Measurements from ENCODE around the gene IL6ST. TPM values are rescaled to one million over a fixed set of nuclear protein-coding genes. Genes with fewer than 3 reads are reported as not detected.
"Not testable (repeated sequence)": the region's sequence is repeated elsewhere in the genome, so short reads cannot be mapped to it uniquely, and the experiment has no call there.

IL6ST gene
- total and polyA plus RNA-seq, 2 experiments from 2014 or later = 47.2 to 47.7 TPM

DNA sequence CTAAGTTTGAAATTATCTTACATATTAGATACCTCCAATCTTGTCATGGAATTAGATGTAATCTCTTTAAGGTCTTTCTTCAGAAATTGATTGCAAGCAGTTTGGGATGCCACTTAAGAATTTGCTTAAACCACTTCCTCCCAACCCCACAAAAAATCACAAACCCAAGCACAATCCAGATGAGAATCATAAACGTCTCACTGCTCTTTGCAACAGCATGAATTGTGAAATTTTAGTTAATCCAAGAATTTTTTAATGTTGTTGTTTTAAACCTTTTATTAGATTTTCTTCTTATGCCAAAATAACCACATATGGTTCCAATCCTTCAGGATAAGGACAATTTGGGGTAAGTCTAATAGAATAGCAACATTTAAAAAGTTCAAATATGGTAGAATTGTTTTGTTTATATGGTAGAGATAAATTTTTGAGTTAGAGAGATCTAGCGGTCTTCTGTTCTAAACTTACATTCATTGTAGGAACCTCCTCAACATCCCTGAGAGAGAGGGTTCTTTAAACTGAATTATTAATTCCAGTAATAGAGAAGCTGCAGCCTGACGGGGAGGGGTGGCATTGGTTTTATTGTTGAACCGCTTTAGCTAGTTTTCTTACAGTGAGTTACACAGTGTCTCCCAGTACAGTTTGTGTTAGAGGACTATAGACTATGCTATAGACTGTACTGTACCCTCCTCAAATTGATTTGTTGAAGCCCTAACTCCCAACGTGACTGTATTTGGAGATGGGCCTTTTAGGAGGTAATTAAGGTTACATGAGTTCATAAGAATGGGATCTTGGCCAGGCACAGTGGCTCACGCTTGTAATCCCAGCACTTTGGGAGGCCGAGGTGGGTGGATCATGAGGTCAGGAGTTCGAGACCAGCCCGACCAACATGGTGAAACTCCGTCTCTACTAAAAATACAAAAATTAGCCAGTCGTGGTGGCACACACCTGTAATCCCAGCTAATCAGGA lies 24.8 kb upstream of the IL6ST start:
- no peak overlapping the region for H3K27ac ChIP-seq
- TF ChIP-seq, protein P1, sequence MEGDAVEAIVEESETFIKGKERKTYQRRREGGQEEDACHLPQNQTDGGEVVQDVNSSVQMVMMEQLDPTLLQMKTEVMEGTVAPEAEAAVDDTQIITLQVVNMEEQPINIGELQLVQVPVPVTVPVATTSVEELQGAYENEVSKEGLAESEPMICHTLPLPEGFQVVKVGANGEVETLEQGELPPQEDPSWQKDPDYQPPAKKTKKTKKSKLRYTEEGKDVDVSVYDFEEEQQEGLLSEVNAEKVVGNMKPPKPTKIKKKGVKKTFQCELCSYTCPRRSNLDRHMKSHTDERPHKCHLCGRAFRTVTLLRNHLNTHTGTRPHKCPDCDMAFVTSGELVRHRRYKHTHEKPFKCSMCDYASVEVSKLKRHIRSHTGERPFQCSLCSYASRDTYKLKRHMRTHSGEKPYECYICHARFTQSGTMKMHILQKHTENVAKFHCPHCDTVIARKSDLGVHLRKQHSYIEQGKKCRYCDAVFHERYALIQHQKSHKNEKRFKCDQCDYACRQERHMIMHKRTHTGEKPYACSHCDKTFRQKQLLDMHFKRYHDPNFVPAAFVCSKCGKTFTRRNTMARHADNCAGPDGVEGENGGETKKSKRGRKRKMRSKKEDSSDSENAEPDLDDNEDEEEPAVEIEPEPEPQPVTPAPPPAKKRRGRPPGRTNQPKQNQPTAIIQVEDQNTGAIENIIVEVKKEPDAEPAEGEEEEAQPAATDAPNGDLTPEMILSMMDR (IDR thresholded peaks at IDR 0.05; ENCODE audit: low read depth, low read length) = no peak
- no peaks in the 10 kb centered on the region for H3K4me1 ChIP-seq (ENCODE audit: low read depth)
- H3K36me3 ChIP-seq = no peaks in the 10 kb centered on the region
- peak in 1 of 2 donors; percentile 74 for DNase-seq (ENCODE audit: low read depth in 1 of 2, low spot score in 1 of 2)
- H3K27me3 ChIP-seq = no peaks in the 10 kb centered on the region
- no peak overlapping the region for H3K4me3 ChIP-seq
- no peaks in the 10 kb centered on the region for H3K9me3 ChIP-seq (ENCODE audit: low read depth)

DNA sequence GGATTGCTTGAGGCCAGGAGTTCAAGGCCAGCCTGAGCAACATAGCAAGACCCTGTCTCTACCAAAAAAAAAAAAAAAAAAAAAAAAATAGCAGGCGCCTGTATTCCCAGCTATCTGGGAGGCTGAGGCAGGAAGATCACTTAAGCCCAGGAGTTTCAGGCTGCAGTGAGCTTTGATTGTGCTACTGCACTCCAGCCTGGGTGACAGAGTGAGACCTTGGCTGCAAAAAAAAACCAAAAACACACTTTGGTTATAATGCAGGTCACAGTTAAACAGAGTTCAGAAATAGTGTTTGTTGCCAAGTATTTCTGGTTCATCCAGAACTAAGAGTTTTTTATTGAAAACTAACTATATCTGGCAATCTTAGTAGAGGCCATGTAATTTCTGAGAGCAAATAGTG lies 24.1 kb upstream of the IL6ST start:
- H3K9me3 ChIP-seq (ENCODE audit: low read depth) = no peaks in the 10 kb centered on the region
- TF ChIP-seq, protein P1 (IDR thresholded peaks at IDR 0.05; ENCODE audit: low read depth, low read length) = no peak
- no peaks in the 10 kb centered on the region for H3K4me1 ChIP-seq (ENCODE audit: low read depth)
- DNase-seq (ENCODE audit: low read depth in 1 of 2, low spot score in 1 of 2) = no peak
- H3K27ac ChIP-seq = no peak overlapping the region
- H3K27me3 ChIP-seq = no peaks in the 10 kb centered on the region
- no peak overlapping the region for H3K4me3 ChIP-seq
- H3K36me3 ChIP-seq = no peaks in the 10 kb centered on the region

DNA sequence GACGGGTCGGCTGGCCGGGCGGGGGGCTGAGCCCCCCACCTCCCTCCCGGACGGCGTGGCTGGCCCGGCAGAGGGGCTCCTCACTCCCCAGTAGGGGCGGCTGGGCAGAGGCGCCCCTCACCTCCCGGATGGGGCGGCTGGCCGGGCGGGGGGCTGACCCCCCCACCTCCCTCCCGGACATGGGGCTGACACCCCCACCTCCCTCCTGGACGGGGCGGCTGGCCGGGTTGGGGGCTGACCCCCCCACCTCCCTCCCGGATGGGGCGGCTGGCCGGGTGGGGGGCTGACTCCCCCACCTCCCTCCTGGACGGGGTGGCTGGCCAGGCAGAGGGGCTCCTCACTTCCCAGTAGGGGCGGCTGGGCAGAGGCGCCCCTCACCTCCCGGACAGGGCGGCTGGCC lies 19.9 kb upstream of the IL6ST start:
- H3K4me3 ChIP-seq; H3K27me3 ChIP-seq; H3K9me3 ChIP-seq (ENCODE audit: low read depth): not testable (repeated sequence)

DNA sequence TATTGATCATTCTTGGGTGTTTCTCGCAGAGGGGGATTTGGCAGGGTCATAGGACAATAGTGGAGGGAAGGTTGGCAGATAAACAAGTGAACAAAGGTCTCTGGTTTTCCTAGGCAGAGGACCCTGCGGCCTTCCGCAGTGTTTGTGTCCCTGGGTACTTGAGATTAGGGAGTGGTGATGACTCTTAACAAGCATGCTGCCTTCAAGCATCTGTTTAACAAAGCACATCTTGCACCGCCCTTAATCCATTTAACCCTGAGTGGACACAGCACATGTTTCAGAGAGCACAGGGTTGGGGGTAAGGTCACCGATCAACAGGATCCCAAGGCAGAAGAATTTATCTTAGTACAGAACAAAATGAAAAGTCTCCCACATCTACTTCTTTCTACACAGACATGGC lies 19.2 kb upstream of the IL6ST start:
- not testable (repeated sequence) for H3K4me3 ChIP-seq; DNase-seq (ENCODE audit: low read depth in 1 of 2, low spot score in 1 of 2); H3K27me3 ChIP-seq

More for the DNA sequence above, 19.9 kb upstream of the IL6ST start:
- not testable (repeated sequence) for H3K27ac ChIP-seq; H3K4me1 ChIP-seq (ENCODE audit: low read depth); H3K36me3 ChIP-seq; DNase-seq (ENCODE audit: low read depth in 1 of 2, low spot score in 1 of 2)

DNA sequence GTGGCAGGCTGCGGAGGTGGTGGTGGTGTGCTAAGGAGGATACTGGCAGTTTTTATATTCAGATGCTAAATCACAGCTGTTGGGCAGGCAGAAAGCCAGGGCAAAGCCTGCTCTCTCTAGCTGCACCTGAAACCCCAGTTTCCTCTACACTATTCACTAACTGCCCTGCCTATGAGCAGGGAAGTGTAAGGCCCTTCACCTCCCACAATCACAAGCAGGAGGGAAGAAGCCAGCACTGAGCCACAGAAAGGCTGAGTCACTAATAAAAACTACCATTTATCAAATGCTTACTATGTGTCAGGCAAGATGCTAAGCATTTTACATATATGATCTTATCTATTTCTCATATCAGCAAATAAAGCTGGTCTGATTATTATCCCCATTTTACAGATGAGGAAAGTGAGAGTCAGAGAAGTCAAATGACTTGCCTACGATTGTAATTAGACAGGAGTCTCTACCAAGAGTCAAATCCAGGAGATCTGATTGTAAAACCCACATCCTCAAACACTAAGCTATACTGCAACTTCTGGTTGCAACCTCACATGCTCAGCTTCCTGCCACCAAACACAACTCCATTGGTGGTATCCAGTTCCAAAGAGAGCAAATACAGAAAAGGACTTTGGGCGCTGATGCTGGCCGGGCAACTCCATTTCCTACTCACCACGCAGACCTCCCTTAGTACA lies 17.7 kb upstream of the IL6ST start:
- Histone ChIP-seq H3K4me3 (no peak overlapping the region), H3K27me3 (no peaks in the 10 kb centered on the region), H3K4me1 (ENCODE audit: low read depth) (no peaks in the 10 kb centered on the region), H3K27ac (no peak overlapping the region), H3K9me3 (ENCODE audit: low read depth) (no peaks in the 10 kb centered on the region), H3K36me3 (no peaks in the 10 kb centered on the region)
- peak in 1 of 2 donors; percentile 76 for DNase-seq (ENCODE audit: low read depth in 1 of 2, low spot score in 1 of 2)
- TF ChIP-seq, protein P1 (IDR thresholded peaks at IDR 0.05; ENCODE audit: low read depth, low read length) = no peak

More for the DNA sequence above, 19.2 kb upstream of the IL6ST start:
- H3K27ac ChIP-seq; H3K9me3 ChIP-seq (ENCODE audit: low read depth); H3K36me3 ChIP-seq; H3K4me1 ChIP-seq (ENCODE audit: low read depth): not testable (repeated sequence)

DNA sequence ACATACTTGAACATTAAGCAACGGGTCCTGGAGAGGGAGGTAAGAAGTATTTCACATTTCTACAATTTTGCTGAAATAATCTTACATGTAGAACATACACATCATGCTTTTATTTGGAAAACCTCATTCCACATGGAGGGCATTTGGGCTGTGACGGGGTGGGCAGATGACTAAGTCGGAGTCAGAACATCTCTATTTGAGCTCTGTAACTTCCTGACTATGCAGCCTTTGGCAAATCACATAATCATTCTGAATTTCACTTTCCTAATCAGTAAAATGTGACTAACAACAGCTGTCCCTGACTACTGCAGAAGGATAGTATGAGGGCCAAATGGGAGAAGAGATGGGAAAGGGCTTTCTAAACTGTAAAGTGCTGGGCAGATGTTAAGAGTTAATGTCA lies 17.1 kb upstream of the IL6ST start:
- Histone ChIP-seq H3K4me3 (no peak overlapping the region), H3K9me3 (ENCODE audit: low read depth) (no peaks in the 10 kb centered on the region), H3K27me3 (no peaks in the 10 kb centered on the region), H3K4me1 (ENCODE audit: low read depth) (no peaks in the 10 kb centered on the region), H3K36me3 (no peaks in the 10 kb centered on the region), H3K27ac (no peak overlapping the region)
- DNase-seq (ENCODE audit: low read depth in 1 of 2, low spot score in 1 of 2) = peak in 1 of 2 donors; percentile 89
- TF ChIP-seq, protein P1 (IDR thresholded peaks at IDR 0.05; ENCODE audit: low read depth, low read length) = no peak
